H9 (cell line): ENCODE measurements around the gene C1RL. TPM values are rescaled to one million over a fixed set of nuclear protein-coding genes. Genes with fewer than 3 reads are reported as not detected.

Source experiments
- DNase-seq: peaks from one replicate; pipeline ENCODE4 v3.0.0-alpha.2; 2017
- H2AFZ ChIP-seq: one replicate; pipeline ENCODE4 v1.6.1; 2013; ENCODE audit warnings: mild to moderate bottlenecking, low read length, control low read depth, moderate library complexity
- H2AK5ac ChIP-seq: 2 replicates; pipeline ENCODE4 v1.6.1; 2013; ENCODE audit warnings: low read length, control low read depth, mixed read lengths; ENCODE audit not compliant: insufficient read length
- H2BK120ac ChIP-seq: one replicate; pipeline ENCODE4 v1.6.1; 2013; ENCODE audit warnings: low read depth, mild to moderate bottlenecking, low read length, control low read depth, inconsistent platforms; ENCODE audit not compliant: poor library complexity, severe bottlenecking
- H2BK12ac ChIP-seq: 2 replicates; pipeline ENCODE4 v1.6.1; 2013; ENCODE audit warnings: low read length, control low read depth, mixed read lengths, low read depth; ENCODE audit not compliant: insufficient read length
- H2BK15ac ChIP-seq: 2 replicates; pipeline ENCODE4 v1.6.1; 2013; ENCODE audit warnings: low read depth, low read length, control low read depth
- H2BK20ac ChIP-seq: one replicate; pipeline ENCODE4 v1.6.1; 2013; ENCODE audit warnings: low read depth, mild to moderate bottlenecking, low read length, control low read depth, inconsistent platforms; ENCODE audit not compliant: poor library complexity, severe bottlenecking
- H2BK5ac ChIP-seq: 2 replicates; pipeline ENCODE4 v1.6.1; 2013; ENCODE audit warnings: low read length, control low read depth, mixed read lengths; ENCODE audit not compliant: insufficient read length
- H3K14ac ChIP-seq: 2 replicates; pipeline ENCODE4 v1.6.1; 2013; ENCODE audit warnings: low read length, control low read depth; ENCODE audit not compliant: insufficient read depth
- H3K18ac ChIP-seq: 2 replicates; pipeline ENCODE4 v1.6.1; 2013; ENCODE audit warnings: low read depth, mild to moderate bottlenecking, mixed read lengths, low read length, control low read depth; ENCODE audit not compliant: insufficient read length
- H3K23ac ChIP-seq: 2 replicates; pipeline ENCODE4 v1.6.1; 2013; ENCODE audit warnings: low read length, control low read depth, mixed read lengths, low read depth; ENCODE audit not compliant: insufficient read length
- H3K23me2 ChIP-seq: 2 replicates; pipeline ENCODE4 v1.6.1; 2013; ENCODE audit warnings: low read depth, mild to moderate bottlenecking, mixed read lengths, low read length, control low read depth; ENCODE audit not compliant: insufficient read length, poor library complexity, severe bottlenecking
- H3K27ac ChIP-seq: 2 replicates; pipeline ENCODE4 v1.5.1; 2013; ENCODE audit warnings: low read length, control low read depth, mixed read lengths, low read depth; ENCODE audit not compliant: insufficient read length
- H3K27me3 ChIP-seq: 2 replicates; pipeline ENCODE4 v1.6.1; 2013; ENCODE audit warnings: low read length, control low read depth, inconsistent platforms; ENCODE audit not compliant: insufficient read depth
- H3K4ac ChIP-seq: 2 replicates; pipeline ENCODE4 v1.6.1; 2013; ENCODE audit warnings: low read depth, mild to moderate bottlenecking, control low read depth, inconsistent platforms, low read length, moderate library complexity
- H3K4me1 ChIP-seq: 2 replicates; pipeline ENCODE4 v1.6.1; 2013; ENCODE audit warnings: low read length, control low read depth, inconsistent platforms; ENCODE audit not compliant: insufficient read depth
- H3K4me2 ChIP-seq: 2 replicates; pipeline ENCODE4 v1.6.1; 2013; ENCODE audit warnings: low read length, control low read depth, mixed read lengths; ENCODE audit not compliant: insufficient read length, insufficient read depth
- H3K56ac ChIP-seq: 2 replicates; pipeline ENCODE4 v1.6.1; 2013; ENCODE audit warnings: low read depth, mild to moderate bottlenecking, mixed read lengths, low read length, control low read depth; ENCODE audit not compliant: insufficient read length
- H3K79me1 ChIP-seq: 2 replicates; pipeline ENCODE4 v1.6.1; 2013; ENCODE audit warnings: low read depth, mild to moderate bottlenecking, moderate library complexity, low read length, control low read depth, inconsistent platforms; ENCODE audit not compliant: insufficient read depth, poor library complexity, severe bottlenecking
- H3K79me2 ChIP-seq: 2 replicates; pipeline ENCODE4 v1.6.1; 2013; ENCODE audit warnings: low read length, control low read depth, inconsistent platforms; ENCODE audit not compliant: insufficient read depth
- H3K9ac ChIP-seq: 2 replicates; pipeline ENCODE4 v1.6.1; 2013; ENCODE audit warnings: low read length, control low read depth, mixed read lengths; ENCODE audit not compliant: insufficient read length; ENCODE audit errors: extremely low read depth
- H3K9me3 ChIP-seq: one replicate; pipeline ENCODE4 v1.6.1; 2013; ENCODE audit warnings: low read depth, low read length, inconsistent platforms; ENCODE audit not compliant: control insufficient read depth
- H3T11ph ChIP-seq: one replicate; pipeline ENCODE4 v1.6.1; 2013; ENCODE audit warnings: mild to moderate bottlenecking, low read length, control low read depth, inconsistent platforms
- H4K20me1 ChIP-seq: one replicate; pipeline ENCODE4 v1.6.1; 2013; ENCODE audit not compliant: control insufficient read depth, insufficient read length, insufficient read depth
- H4K5ac ChIP-seq: 2 replicates; pipeline ENCODE4 v1.6.1; 2013; ENCODE audit warnings: low read depth, mild to moderate bottlenecking, mixed read lengths, low read length, control low read depth; ENCODE audit not compliant: insufficient read length
- H4K8ac ChIP-seq: replicated peaks from 2 replicates; pipeline ENCODE4 v1.6.1; 2013; ENCODE audit warnings: low read length, control low read depth, mixed read lengths, low read depth; ENCODE audit not compliant: insufficient read length
- H4K91ac ChIP-seq: 2 replicates; pipeline ENCODE4 v1.6.1; 2013; ENCODE audit warnings: low read depth, mild to moderate bottlenecking, moderate library complexity, mixed read lengths, low read length, control low read depth; ENCODE audit not compliant: insufficient read length
- H3K27ac Mint-ChIP-seq, 3 experiments: 2 replicates in 2 of 3; 3 replicates in 1 of 3; pipeline ENCODE4 v1.8.0; 2020 to 2021; ENCODE audit warnings: mixed read lengths in 3 of 3, mild to moderate bottlenecking in 1 of 3, moderate library complexity in 1 of 3
- H3K27me3 Mint-ChIP-seq: 2 replicates; pipeline ENCODE4 v1.8.0; 2021; ENCODE audit warnings: low read depth, mild to moderate bottlenecking, moderate library complexity, mixed read lengths
- H3K36me3 Mint-ChIP-seq, 3 experiments: 2 replicates in 2 of 3; 3 replicates in 1 of 3; pipeline ENCODE4 v1.8.0; 2020 to 2021; ENCODE audit warnings: low read depth in 3 of 3, mixed read lengths in 3 of 3; ENCODE audit not compliant: insufficient read depth in 1 of 3
- H3K4me1 Mint-ChIP-seq, 2 experiments: 2 replicates each; pipeline ENCODE4 v1.8.0; 2020; ENCODE audit warnings: mixed read lengths in 2 of 2
- H3K4me3 Mint-ChIP-seq, 2 experiments: 2 replicates in 1 of 2; 3 replicates in 1 of 2; pipeline ENCODE4 v1.8.0; 2020 to 2021; ENCODE audit warnings: mild to moderate bottlenecking in 2 of 2, mixed read lengths in 2 of 2, moderate library complexity in 1 of 2
- H3K9me3 Mint-ChIP-seq, 2 experiments: 2 replicates in 1 of 2; 3 replicates in 1 of 2; pipeline ENCODE4 v1.8.0; 2020; ENCODE audit warnings: mild to moderate bottlenecking in 2 of 2, mixed read lengths in 2 of 2, moderate library complexity in 1 of 2
- CTCF ChIP-seq: fragments of 200-600 bp; sonication (generic); conservative IDR thresholded peaks from 3 replicates; pipeline ENCODE4 v1.8.0; 2021; ENCODE audit warnings: antibody characterized with exemption, mild to moderate bottlenecking
- WGBS: extraction: QIAGEN DNeasy Blood & Tissue Kit; methylation state at CpG from one replicate; pipeline ENCODE4 v1.1.7; 2013; ENCODE audit warnings: missing lambda C conversion rate, low lambda C conversion rate, mixed read lengths; ENCODE audit not compliant: insufficient read length; ENCODE audit errors: extremely low coverage; 5-methylcytosine and 5-hydroxymethylcytosine counted together
- total RNA-seq: library from RNA; stranded (reverse); gene quantifications from 2 replicates; pipeline ENCODE4 v1.2.1, GENCODE V29; 2021

C1RL gene
- total RNA-seq, 1 experiment from 2014 or later: 15.1 TPM

- no peak overlapping the region for H4K5ac ChIP-seq
- H4K20me1 ChIP-seq: no peaks in the 10 kb centered on the region
- Mint-ChIP-seq H3K27me3 (peaks cover 10% of the 10 kb centered on the region), H3K4me3 (no peak overlapping the region), H3K9me3 (no peaks in the 10 kb centered on the region), H3K4me1 (peaks cover 33 to 34% of the 10 kb centered on the region in 2 experiments), H3K36me3 (peaks cover 8 to 10% (median 8%) of the 10 kb centered on the region in 3 experiments; a peak in 6 of 7 replicates), H3K27ac (no peak overlapping the region)
- no peak overlapping the region for H2AFZ ChIP-seq
- H2BK12ac ChIP-seq: no peak overlapping the region
- H3K27ac ChIP-seq: no peak overlapping the region
- no peak overlapping the region for H3K4me2 ChIP-seq
- no peak overlapping the region for H2BK5ac ChIP-seq
- H3K4ac ChIP-seq: no peak overlapping the region
- H4K8ac ChIP-seq: no peak overlapping the region
- H3K23me2 ChIP-seq: peaks cover 4% of the 10 kb centered on the region
- H3K23ac ChIP-seq: no peak overlapping the region
- no peak overlapping the region for H4K91ac ChIP-seq
- H3K9ac ChIP-seq: no peak overlapping the region
- no peak overlapping the region for H2BK120ac ChIP-seq
- no peaks in the 10 kb centered on the region for H3K9me3 ChIP-seq
- TF ChIP-seq CTCF: no peak
- H3K56ac ChIP-seq: no peak overlapping the region
- DNase-seq: no peak
- peaks cover 16% of the 10 kb centered on the region; the same call in 1 of the 2 replicates for H3K4me1 ChIP-seq
- no peak overlapping the region for H2BK15ac ChIP-seq
- no peak overlapping the region for H3T11ph ChIP-seq
- H3K79me1 ChIP-seq: no peaks in the 10 kb centered on the region
- no peak overlapping the region for H2AK5ac ChIP-seq
- H3K14ac ChIP-seq: no peak overlapping the region
- no peak overlapping the region for H2BK20ac ChIP-seq
- H3K18ac ChIP-seq: no peak overlapping the region
- H3K79me2 ChIP-seq: no peaks in the 10 kb centered on the region
- H3K27me3 ChIP-seq: no peaks in the 10 kb centered on the region; the same call in 1 of the 2 replicates
- no CpG with 5 or more reads among the region's 5 CpGs for WGBS
Measured at GRCh38 chr12:7093486-7093885, 15.5 kb downstream of the C1RL start.
